ENCODE measurements around the gene FEV.

Gene FEV

GRCh38 chr2:219024059-219024458 is 39.1 kb upstream of the FEV start:
- no peaks in the 10 kb centered on the region for H3K4me1 ChIP-seq
- no peaks in the 10 kb centered on the region for H3K36me3 ChIP-seq
- TF ChIP-seq CTCF (IDR thresholded peaks at IDR 0.05; ENCODE audit: low read depth, low read length) = no peak
- no peaks in the 10 kb centered on the region for H3K9me3 ChIP-seq
- H3K27me3 ChIP-seq = no peaks in the 10 kb centered on the region
- DNase-seq = no peak
- H3K4me3 ChIP-seq (ENCODE audit: low read depth, low read length) = no peak overlapping the region

- Histone ChIP-seq H3K27me3 (no peaks in the 10 kb centered on the region), H3K36me3 (no peaks in the 10 kb centered on the region), H3K4me3 (ENCODE audit: low read depth, low read length) (no peak overlapping the region), H3K9me3 (no peaks in the 10 kb centered on the region), H3K4me1 (no peaks in the 10 kb centered on the region)
- no peak for DNase-seq
- no peak for TF ChIP-seq CTCF (IDR thresholded peaks at IDR 0.05; ENCODE audit: low read depth, low read length)
Measured at GRCh38 chr2:219023045-219023605, 38.1 kb upstream of the FEV start.

GRCh38 chr2:219022616-219023015 is 37.6 kb upstream of the FEV start:
- Histone ChIP-seq H3K4me1 (no peaks in the 10 kb centered on the region), H3K4me3 (ENCODE audit: low read depth, low read length) (no peak overlapping the region), H3K36me3 (no peaks in the 10 kb centered on the region), H3K27me3 (no peaks in the 10 kb centered on the region), H3K9me3 (no peaks in the 10 kb centered on the region)
- DNase-seq = no peak
- TF ChIP-seq CTCF (IDR thresholded peaks at IDR 0.05; ENCODE audit: low read depth, low read length) = no peak

GRCh38 chr2:219022041-219022440 is 37.1 kb upstream of the FEV start:
- H3K27me3 ChIP-seq = no peaks in the 10 kb centered on the region
- no peaks in the 10 kb centered on the region for H3K9me3 ChIP-seq
- no peaks in the 10 kb centered on the region for H3K36me3 ChIP-seq
- H3K4me1 ChIP-seq = no peaks in the 10 kb centered on the region
- TF ChIP-seq CTCF (IDR thresholded peaks at IDR 0.05; ENCODE audit: low read depth, low read length) = no peak
- DNase-seq = no peak
- H3K4me3 ChIP-seq (ENCODE audit: low read depth, low read length) = no peak overlapping the region

GRCh38 chr2:219021591-219021990 is 36.6 kb upstream of the FEV start:
- H3K4me3 ChIP-seq (ENCODE audit: low read depth, low read length) = no peak overlapping the region
- no peaks in the 10 kb centered on the region for H3K36me3 ChIP-seq
- DNase-seq = no peak
- no peaks in the 10 kb centered on the region for H3K27me3 ChIP-seq
- no peaks in the 10 kb centered on the region for H3K9me3 ChIP-seq
- no peak for TF ChIP-seq CTCF (IDR thresholded peaks at IDR 0.05; ENCODE audit: low read depth, low read length)
- no peaks in the 10 kb centered on the region for H3K4me1 ChIP-seq

GRCh38 chr2:219020604-219021365 is 35.8 kb upstream of the FEV start:
- TF ChIP-seq CTCF (IDR thresholded peaks at IDR 0.05; ENCODE audit: low read depth, low read length) = no peak
- Histone ChIP-seq H3K9me3 (no peaks in the 10 kb centered on the region), H3K36me3 (no peaks in the 10 kb centered on the region), H3K4me1 (no peaks in the 10 kb centered on the region), H3K4me3 (ENCODE audit: low read depth, low read length) (no peak overlapping the region), H3K27me3 (no peaks in the 10 kb centered on the region)
- DNase-seq = peak; percentile 54
